HEK293 (cell line): ENCODE results near the gene ZFPL1.

Experiments
- CTCF ChIP-seq: fragments of 450-650 bp; formaldehyde crosslinking; IDR thresholded peaks from 2 replicates; pipeline ENCODE4 v1.5.1; 2016; ENCODE audit warnings: missing biosample characterization, missing genetic modification characterization
- ELK4 ChIP-seq: IDR thresholded peaks from 2 replicates; pipeline ENCODE4 v1.6.1; 2011; ENCODE audit warnings: mild to moderate bottlenecking, low read depth, low read length, borderline replicate concordance
- GLIS1 ChIP-seq: fragments of 450-650 bp; formaldehyde crosslinking; IDR thresholded peaks from 2 replicates; pipeline ENCODE4 v1.5.1; 2016; ENCODE audit warnings: missing biosample characterization, missing genetic modification characterization
- INSM2 ChIP-seq: fragments of 450-650 bp; formaldehyde crosslinking; IDR thresholded peaks from 2 replicates; pipeline ENCODE4 v1.5.1; 2016; ENCODE audit warnings: missing biosample characterization, missing genetic modification characterization
- OVOL3 ChIP-seq: fragments of 450-650 bp; formaldehyde crosslinking; IDR thresholded peaks from 2 replicates; pipeline ENCODE4 v1.5.1; 2016; ENCODE audit warnings: missing biosample characterization, missing genetic modification characterization
- TCF7L2 ChIP-seq: IDR thresholded peaks from 2 replicates; pipeline ENCODE4 v1.6.1; 2011; ENCODE audit warnings: low read depth, mild to moderate bottlenecking, inconsistent platforms, low read length, moderate library complexity, borderline replicate concordance
- ZBTB1 ChIP-seq: fragments of 450-650 bp; formaldehyde crosslinking; IDR thresholded peaks from 2 replicates; pipeline ENCODE4 v1.5.1; 2016; ENCODE audit warnings: missing biosample characterization, missing genetic modification characterization
- ZBTB26 ChIP-seq: fragments of 450-650 bp; formaldehyde crosslinking; optimal IDR thresholded peaks from 2 replicates; pipeline ENCODE3; 2016; ENCODE audit warnings: missing biosample characterization, mild to moderate bottlenecking, missing genetic modification characterization
- ZBTB6 ChIP-seq: fragments of 450-650 bp; formaldehyde crosslinking; IDR thresholded peaks from 2 replicates; pipeline ENCODE4 v1.5.1; 2017; ENCODE audit warnings: missing biosample characterization, missing genetic modification characterization
- ZEB2 ChIP-seq: fragments of 450-650 bp; formaldehyde crosslinking; IDR thresholded peaks from 2 replicates; pipeline ENCODE4 v1.5.1; 2016; ENCODE audit warnings: missing biosample characterization, missing genetic modification characterization
- ZNF121 ChIP-seq: fragments of 450-650 bp; formaldehyde crosslinking; IDR thresholded peaks from 2 replicates; pipeline ENCODE4 v1.5.1; 2016; ENCODE audit warnings: missing biosample characterization, missing genetic modification characterization
- ZNF174 ChIP-seq: fragments of 450-650 bp; formaldehyde crosslinking; IDR thresholded peaks from 2 replicates; pipeline ENCODE4 v1.5.0; 2017; ENCODE audit warnings: missing biosample characterization, mild to moderate bottlenecking, missing genetic modification characterization
- ZNF266 ChIP-seq: fragments of 450-650 bp; formaldehyde crosslinking; IDR thresholded peaks from 2 replicates; pipeline ENCODE4 v1.5.1; 2016; ENCODE audit warnings: missing biosample characterization, missing genetic modification characterization, low read depth
- ZNF426 ChIP-seq: fragments of 450-650 bp; formaldehyde crosslinking; IDR thresholded peaks from 2 replicates; pipeline ENCODE4 v1.5.1; 2017; ENCODE audit warnings: missing biosample characterization, missing genetic modification characterization, mild to moderate bottlenecking, inconsistent platforms, moderate library complexity
- ZNF518A ChIP-seq: fragments of 450-650 bp; formaldehyde crosslinking; conservative IDR thresholded peaks from 2 replicates; pipeline ENCODE4 v1.5.1; 2016; ENCODE audit warnings: low read depth, missing biosample characterization, missing genetic modification characterization
- ZNF610 ChIP-seq: fragments of 450-650 bp; formaldehyde crosslinking; IDR thresholded peaks from 2 replicates; pipeline ENCODE4 v1.5.1; 2016; ENCODE audit warnings: missing biosample characterization, missing genetic modification characterization, borderline replicate concordance
- ZNF654 ChIP-seq: fragments of 450-650 bp; formaldehyde crosslinking; IDR thresholded peaks from 2 replicates; pipeline ENCODE4 v1.5.1; 2016; ENCODE audit warnings: low read depth, missing biosample characterization, missing genetic modification characterization
- ZNF660 ChIP-seq: fragments of 450-650 bp; IDR thresholded peaks from 2 replicates; pipeline ENCODE4 v1.5.1; 2018; ENCODE audit warnings: missing biosample characterization, mild to moderate bottlenecking, missing genetic modification characterization
- ZNF664 ChIP-seq: fragments of 450-650 bp; formaldehyde crosslinking; IDR thresholded peaks from 2 replicates; pipeline ENCODE4 v1.5.1; 2016; ENCODE audit warnings: missing biosample characterization, missing genetic modification characterization
- ZNF837 ChIP-seq: fragments of 450-650 bp; formaldehyde crosslinking; IDR thresholded peaks from 2 replicates; pipeline ENCODE4 v1.5.1; 2016; ENCODE audit warnings: missing biosample characterization, missing genetic modification characterization
- ZSCAN23 ChIP-seq: fragments of 450-650 bp; formaldehyde crosslinking; IDR thresholded peaks from 2 replicates; pipeline ENCODE4 v1.5.1; 2016; ENCODE audit warnings: missing biosample characterization, missing genetic modification characterization

Gene ZFPL1

GRCh38 chr11:65102142-65103095, 18.4 kb downstream of the ZFPL1 start (continued):
- TF ChIP-seq ZBTB26 (tag by site-specific recombination) (no peak), ZNF266 (tag by site-specific recombination) (no peak), ZNF121 (tag by site-specific recombination) (peak; percentile 79; the same call in 1 of the 2 replicates), OVOL3 (0 out of 2 replicates have a peak, but pooled peaks have one; percentile 49), ZBTB1 (tag by site-specific recombination) (no peak), GLIS1 (peak; percentile 85), TCF7L2 (no peak), ELK4 (no peak), ZNF610 (tag by site-specific recombination) (peak; percentile 31; the same call in 1 of the 2 replicates), ZNF426 (no peak), ZNF664 (tag by site-specific recombination) (no peak), ZNF518A (no peak), CTCF (no peak), ZNF660 (tag by site-specific recombination) (no peak), ZBTB6 (peak; percentile 37; the same call in 1 of the 2 replicates), ZEB2 (tag by site-specific recombination) (peak; percentile 88), ZNF654 (tag by site-specific recombination) (no peak), ZNF174 (tag by site-specific recombination) (no peak), ZSCAN23 (tag by site-specific recombination) (no peak), ZNF837 (tag by site-specific recombination) (no peak), INSM2 (0 out of 2 replicates have a peak, but pooled peaks have one; percentile 46)
- TF ChIP-seq, all 188 proteins: peak for 39
